H7 (cell line): Measurements from ENCODE around the gene RGS16. TPM values are rescaled to one million over a fixed set of nuclear protein-coding genes. Genes with fewer than 3 reads are reported as not detected.

ENCODE experiments used
- DNase-seq: peaks from one replicate; pipeline ENCODE4 v3.0.0; 2012
- H3K27me3 ChIP-seq: 2 replicates; pipeline ENCODE4 v1.6.0; 2011; ENCODE audit warnings: mild to moderate bottlenecking, low read length; ENCODE audit not compliant: control insufficient read depth, insufficient read depth
- H3K36me3 ChIP-seq: replicated peaks from 2 replicates; pipeline ENCODE4 v1.5.1; 2011; ENCODE audit warnings: low read length; ENCODE audit not compliant: control insufficient read depth, insufficient read depth
- H3K4me3 ChIP-seq: 2 replicates; pipeline ENCODE4 v1.5.1; 2011; ENCODE audit warnings: low read depth, mild to moderate bottlenecking, control low read depth, low read length, moderate library complexity; ENCODE audit not compliant: insufficient read depth
- total RNA-seq: library from RNA; depleted of rRNA; stranded (reverse); fragments of >200 nt; shearing (Covaris generic); gene quantifications from 2 replicates; pipeline ENCODE4 v1.2.3, GENCODE V29; 2014

The RGS16 gene
- total RNA-seq, 1 experiment from 2014 or later: 29.1 TPM

- no peak for DNase-seq
- peaks cover 35% of the 10 kb centered on the region for H3K27me3 ChIP-seq
- no peak overlapping the region for H3K4me3 ChIP-seq
- H3K36me3 ChIP-seq: no peaks in the 10 kb centered on the region
Observed at GRCh38 chr1:182608236-182608635, 4.0 kb upstream of the RGS16 start.

- no peak overlapping the region for H3K4me3 ChIP-seq
- H3K36me3 ChIP-seq: peaks cover 2% of the 10 kb centered on the region; the same call in 1 of the 2 replicates
- H3K27me3 ChIP-seq: peaks cover 31% of the 10 kb centered on the region
Observed at GRCh38 chr1:182607566-182607965, 3.4 kb upstream of the RGS16 start.

GRCh38 chr1:182603646-182604174, 479 bp downstream of the RGS16 start:
- Histone ChIP-seq H3K4me3 (peak overlapping the region; percentile 58), H3K27me3 (peaks cover 16% of the 10 kb centered on the region), H3K36me3 (peaks cover 14% of the 10 kb centered on the region)
- DNase-seq: no peak

More at GRCh38 chr1:182607566-182607965, 3.4 kb upstream of the RGS16 start:
- no peak for DNase-seq

GRCh38 chr1:182602935-182603645, 1.1 kb downstream of the RGS16 start:
- peaks cover 14% of the 10 kb centered on the region for H3K36me3 ChIP-seq
- H3K4me3 ChIP-seq: peak overlapping the region; percentile 58
- DNase-seq: peak; percentile 11

GRCh38 chr1:182601913-182602312, 2.3 kb downstream of the RGS16 start:
- peaks cover 16% of the 10 kb centered on the region for H3K27me3 ChIP-seq
- peaks cover 14% of the 10 kb centered on the region for H3K36me3 ChIP-seq
- no peak overlapping the region for H3K4me3 ChIP-seq
- DNase-seq: no peak

More at GRCh38 chr1:182602935-182603645, 1.1 kb downstream of the RGS16 start:
- H3K27me3 ChIP-seq: peaks cover 16% of the 10 kb centered on the region

- Histone ChIP-seq H3K4me3 (no peak overlapping the region), H3K27me3 (peaks cover 16% of the 10 kb centered on the region), H3K36me3 (peaks cover 14% of the 10 kb centered on the region)
- DNase-seq: peak; percentile 84
Observed at GRCh38 chr1:182601416-182601786, 2.8 kb downstream of the RGS16 start.

GRCh38 chr1:182600745-182601415, 3.3 kb downstream of the RGS16 start:
- Histone ChIP-seq H3K27me3 (peaks cover 16% of the 10 kb centered on the region), H3K36me3 (peaks cover 14% of the 10 kb centered on the region), H3K4me3 (no peak overlapping the region)
- peak; percentile 2 for DNase-seq

GRCh38 chr1:182600036-182600713, 4.0 kb downstream of the RGS16 start:
- Histone ChIP-seq H3K36me3 (peaks cover 14% of the 10 kb centered on the region), H3K4me3 (no peak overlapping the region), H3K27me3 (peaks cover 10% of the 10 kb centered on the region)
- peak; percentile 10 for DNase-seq

GRCh38 chr1:182599339-182599738, 4.8 kb downstream of the RGS16 start:
- Histone ChIP-seq H3K36me3 (peaks cover 14% of the 10 kb centered on the region), H3K27me3 (peaks cover 2% of the 10 kb centered on the region; the same call in 1 of the 2 replicates), H3K4me3 (no peak overlapping the region)
- DNase-seq: peak; percentile 67

GRCh38 chr1:182598296-182598695, 5.9 kb downstream of the RGS16 start:
- Histone ChIP-seq H3K36me3 (peaks cover 14% of the 10 kb centered on the region), H3K4me3 (no peak overlapping the region), H3K27me3 (no peaks in the 10 kb centered on the region; the same call in 1 of the 2 replicates)
- DNase-seq: peak; percentile 8

GRCh38 chr1:182596934-182597333, 7.3 kb downstream of the RGS16 start:
- no peak for DNase-seq
- Histone ChIP-seq H3K4me3 (no peak overlapping the region), H3K36me3 (peaks cover 12% of the 10 kb centered on the region), H3K27me3 (no peaks in the 10 kb centered on the region)

- Histone ChIP-seq H3K4me3 (no peak overlapping the region), H3K27me3 (no peaks in the 10 kb centered on the region), H3K36me3 (peaks cover 8% of the 10 kb centered on the region)
- peak; percentile 75 for DNase-seq
Observed at GRCh38 chr1:182595641-182596240, 8.4 kb downstream of the RGS16 start.

- Histone ChIP-seq H3K27me3 (no peaks in the 10 kb centered on the region), H3K4me3 (no peak overlapping the region), H3K36me3 (no peaks in the 10 kb centered on the region)
- no peak for DNase-seq
Observed at GRCh38 chr1:182589931-182590330, 14.3 kb downstream of the RGS16 start.

- no peak overlapping the region for H3K4me3 ChIP-seq
Observed at GRCh38 chr1:182589520-182589919, 14.7 kb downstream of the RGS16 start.

More at GRCh38 chr1:182589520-182589919, 14.7 kb downstream of the RGS16 start:
- no peak for DNase-seq
- Histone ChIP-seq H3K36me3 (no peaks in the 10 kb centered on the region), H3K27me3 (no peaks in the 10 kb centered on the region)
